Activated T-helper 2 cell treated with anti-CD3 and anti-CD28 coated beads, Interferon-gamma antibody, Interleukin-2, Interleukin-4, amounts not matched to agents 10 μg/mL and 5 μg/mL and 100 μg/mL, durations not matched to agents 14 hours and 24 hours and 36 hours (primary cell): ENCODE results near the gene HNRNPA3. TPM values are rescaled to one million over a fixed set of nuclear protein-coding genes. Genes with fewer than 3 reads are reported as not detected.

Experiments used
- total RNA-seq: library from RNA; stranded (reverse); gene quantifications from 2 replicates; pipeline ENCODE4 v1.2.3, GENCODE V29; 2022

The HNRNPA3 gene
- total RNA-seq, 1 donor from 2014 or later = 323 TPM

Other genes with a start within 250 kb of the HNRNPA3 start
- gene NFE2L2, start 51.9 kb downstream of the HNRNPA3 start, total RNA-seq = 55.8 and 56.2 TPM in 2 replicates
- gene AGPS, start 180.0 kb downstream of the HNRNPA3 start, total RNA-seq = 70.4 and 74.4 TPM in 2 replicates